NB4 (cell line): ENCODE measurements around the gene DMRT3.

Experiments
- CTCF ChIP-seq: IDR thresholded peaks from one replicate; pipeline ENCODE4 v1.5.1; 2012; ENCODE audit warnings: low read depth, low read length
- POLR2A ChIP-seq: IDR thresholded peaks from 2 replicates; pipeline ENCODE4 v1.6.1; 2011; ENCODE audit warnings: mild to moderate bottlenecking; ENCODE audit not compliant: insufficient read length; ENCODE audit errors: extremely low read depth

DNA sequence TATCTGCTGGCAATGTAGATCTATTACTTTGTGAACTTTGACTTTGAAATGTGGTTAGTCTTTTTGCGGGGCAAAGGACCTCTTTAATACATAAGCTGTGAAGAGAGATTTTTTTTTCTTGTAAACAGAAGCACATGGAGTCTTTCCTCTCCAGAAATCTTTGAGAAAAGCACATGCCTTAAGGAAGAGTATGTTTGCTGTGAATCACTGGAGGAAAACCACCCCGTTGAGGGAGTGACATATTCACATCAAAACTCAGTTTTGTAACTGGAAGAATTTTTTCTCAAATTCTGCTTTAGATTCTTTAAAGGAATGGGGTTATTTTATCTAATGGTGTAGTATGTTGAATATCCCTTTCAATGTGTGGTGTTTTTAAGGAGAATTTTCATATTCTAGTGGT lies 3.5 kb downstream of the DMRT3 start:
- no peak for TF ChIP-seq CTCF
- no peak for TF ChIP-seq POLR2A
